NCI-H2227 treated with DMSO at 0.1 percent for 48 hours (cell line): ENCODE measurements around the gene PLA2G3.
A peak's percentile ranks its signal among the peaks of the same experiment; 100 is the strongest.
"Not testable (repeated sequence)": the region's sequence is repeated elsewhere in the genome, so short reads cannot be mapped to it uniquely, and the experiment has no call there.

Source experiments
- DNase-seq: peaks from one replicate; lab custom pipeline; 2025; lab: John Stamatoyannopoulos, UW

Gene PLA2G3, protein sequence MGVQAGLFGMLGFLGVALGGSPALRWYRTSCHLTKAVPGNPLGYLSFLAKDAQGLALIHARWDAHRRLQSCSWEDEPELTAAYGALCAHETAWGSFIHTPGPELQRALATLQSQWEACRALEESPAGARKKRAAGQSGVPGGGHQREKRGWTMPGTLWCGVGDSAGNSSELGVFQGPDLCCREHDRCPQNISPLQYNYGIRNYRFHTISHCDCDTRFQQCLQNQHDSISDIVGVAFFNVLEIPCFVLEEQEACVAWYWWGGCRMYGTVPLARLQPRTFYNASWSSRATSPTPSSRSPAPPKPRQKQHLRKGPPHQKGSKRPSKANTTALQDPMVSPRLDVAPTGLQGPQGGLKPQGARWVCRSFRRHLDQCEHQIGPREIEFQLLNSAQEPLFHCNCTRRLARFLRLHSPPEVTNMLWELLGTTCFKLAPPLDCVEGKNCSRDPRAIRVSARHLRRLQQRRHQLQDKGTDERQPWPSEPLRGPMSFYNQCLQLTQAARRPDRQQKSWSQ

DNA sequence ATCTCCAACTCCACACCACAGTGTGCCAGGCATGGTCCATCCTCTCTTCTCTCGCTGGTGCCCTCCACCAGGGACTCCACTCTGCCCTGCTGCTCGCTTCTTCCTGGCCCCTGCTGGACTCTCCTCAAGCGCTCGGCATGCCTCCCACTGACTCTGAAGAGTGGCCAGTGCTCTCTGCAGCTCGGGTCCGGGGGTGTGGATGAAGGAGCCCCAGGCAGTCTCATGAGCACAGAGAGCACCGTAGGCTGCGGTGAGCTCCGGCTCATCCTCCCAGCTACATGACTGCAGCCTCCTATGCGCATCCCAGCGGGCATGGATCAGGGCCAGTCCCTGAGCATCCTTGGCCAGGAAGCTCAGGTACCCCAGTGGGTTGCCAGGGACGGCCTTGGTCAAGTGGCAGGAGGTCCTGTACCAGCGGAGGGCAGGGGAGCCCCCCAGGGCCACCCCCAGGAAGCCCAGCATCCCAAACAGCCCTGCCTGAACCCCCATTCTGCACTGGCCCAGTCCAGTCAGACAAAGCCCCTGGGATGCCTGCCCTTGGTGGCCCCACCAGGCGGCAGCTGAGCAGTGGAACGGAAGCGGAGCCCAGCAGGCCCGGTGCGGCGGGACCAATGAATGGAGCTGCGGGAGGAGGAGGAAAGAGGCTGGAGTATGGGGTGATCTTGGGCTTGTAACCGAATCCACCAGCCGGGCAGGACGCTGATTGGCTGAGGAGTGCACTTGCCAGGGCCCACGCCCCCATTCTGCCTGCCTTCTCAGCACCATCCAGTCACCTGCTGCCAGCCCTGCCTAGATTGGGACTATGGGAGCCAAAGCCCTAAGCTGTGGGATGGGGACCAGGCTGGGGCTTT is at the start of gene PLA2G3:
Gene PLA2G3 (minus strand): TSS at position 643 of the 851 bp plus-strand sequence. CDS start 154 bp downstream, at position 489.
- no peak for DNase-seq

DNA sequence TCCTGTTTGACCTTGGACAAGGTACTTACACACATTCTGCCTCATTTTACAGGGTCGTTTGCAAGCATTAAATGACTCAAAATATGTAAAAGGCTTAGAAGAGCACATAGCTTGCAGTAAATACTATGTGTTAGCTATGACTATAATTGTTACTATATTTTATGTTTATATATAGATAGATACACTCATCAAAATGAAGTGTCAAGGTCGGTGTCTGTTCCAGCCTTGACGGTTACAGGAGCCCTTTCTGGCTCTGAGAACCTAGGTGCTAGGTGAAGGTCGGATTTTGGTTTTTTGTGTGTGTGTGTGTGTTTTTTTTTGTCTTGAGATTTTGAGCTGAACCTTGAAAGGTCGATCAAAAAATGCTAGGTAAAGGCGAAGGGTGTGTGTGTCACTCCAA is 47.3 kb upstream of the PLA2G3 start:
- DNase-seq, result no peak

DNA sequence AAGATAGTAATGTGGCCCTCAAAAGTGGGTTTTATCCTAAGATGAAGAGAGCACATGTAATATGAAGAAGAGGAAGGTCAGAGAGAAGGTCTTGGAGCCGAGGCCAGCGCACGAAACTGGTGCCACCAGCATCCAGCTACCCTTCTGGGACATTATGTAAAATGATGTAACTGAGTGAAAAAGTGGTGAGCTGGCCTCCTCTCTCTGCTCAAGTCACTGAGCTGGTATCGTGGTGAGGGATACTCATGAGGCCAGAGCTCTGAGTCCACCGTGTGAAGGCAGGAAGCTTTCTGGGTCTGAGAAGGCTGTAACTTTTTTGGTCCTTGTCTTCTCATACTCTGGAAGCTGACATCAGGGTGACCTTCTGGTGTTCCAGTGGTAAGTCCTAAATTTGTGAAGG is 44.7 kb upstream of the PLA2G3 start:
- no peak for DNase-seq

GRCh38 chr22:31184015-31184414 is 43.7 kb upstream of the PLA2G3 start:
- DNase-seq, result no peak

- no peak for DNase-seq
These were observed 39.0 kb upstream of the PLA2G3 start for GRCh38 chr22:31179345-31179744.

GRCh38 chr22:31178859-31179258 is 38.6 kb upstream of the PLA2G3 start:
- no peak for DNase-seq

DNA sequence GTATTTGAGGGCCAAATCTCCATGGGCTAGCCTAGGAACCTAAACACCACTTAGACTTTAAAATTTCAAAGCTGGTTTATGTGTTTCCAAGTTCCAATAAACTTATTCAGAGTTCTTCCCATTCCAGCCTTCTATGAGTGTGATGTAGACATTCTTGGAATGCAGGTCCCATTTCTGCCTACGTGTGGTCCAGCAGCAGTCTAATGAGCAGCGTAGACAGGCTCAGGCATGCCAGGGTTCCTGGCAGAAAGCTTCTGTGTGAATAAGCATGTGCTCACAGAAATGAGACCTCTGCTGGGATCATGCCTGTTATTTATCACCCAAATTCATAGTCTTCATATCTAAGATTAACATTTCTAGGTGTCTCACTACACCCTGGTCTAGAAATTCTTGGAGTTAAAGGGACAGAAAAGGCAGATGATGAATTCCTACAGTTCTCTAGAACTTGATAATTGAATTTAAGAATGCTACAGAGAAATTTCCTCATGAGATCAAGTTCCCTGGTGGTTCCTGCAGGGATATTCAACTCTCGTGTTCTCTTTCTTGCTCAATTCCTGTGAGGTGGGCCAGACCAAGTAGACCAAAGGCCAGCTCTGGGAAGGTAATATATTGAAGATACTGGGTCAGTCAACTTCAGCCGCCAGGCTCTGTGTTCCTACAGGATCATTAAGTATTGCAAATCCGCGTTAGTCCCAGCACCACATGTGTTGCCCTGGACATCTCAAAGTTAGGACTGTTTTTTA is 37.3 kb upstream of the PLA2G3 start:
- no peak for DNase-seq

DNA sequence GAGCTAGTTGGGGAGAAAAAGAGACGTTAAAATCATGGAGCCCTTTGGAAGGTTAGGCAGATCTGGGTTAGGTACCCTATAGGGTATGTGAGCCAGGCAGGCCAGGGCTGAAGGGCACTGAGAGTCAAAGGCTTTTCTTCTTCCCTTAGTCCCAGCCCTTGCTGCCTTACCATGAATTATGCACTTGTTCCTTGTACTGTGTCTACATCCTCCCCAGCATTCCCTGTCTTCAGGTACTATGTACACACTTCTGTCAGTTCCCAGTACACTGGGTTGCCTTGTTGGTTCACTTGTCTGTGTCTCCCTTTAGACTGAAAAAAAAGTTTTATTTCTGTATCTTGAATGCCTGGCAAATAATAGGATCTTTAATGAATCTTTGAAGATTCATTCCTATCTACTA is 36.6 kb upstream of the PLA2G3 start:
- no peak for DNase-seq

- no peak for DNase-seq
These were observed 33.3 kb upstream of the PLA2G3 start for GRCh38 chr22:31173386-31174145.

DNA sequence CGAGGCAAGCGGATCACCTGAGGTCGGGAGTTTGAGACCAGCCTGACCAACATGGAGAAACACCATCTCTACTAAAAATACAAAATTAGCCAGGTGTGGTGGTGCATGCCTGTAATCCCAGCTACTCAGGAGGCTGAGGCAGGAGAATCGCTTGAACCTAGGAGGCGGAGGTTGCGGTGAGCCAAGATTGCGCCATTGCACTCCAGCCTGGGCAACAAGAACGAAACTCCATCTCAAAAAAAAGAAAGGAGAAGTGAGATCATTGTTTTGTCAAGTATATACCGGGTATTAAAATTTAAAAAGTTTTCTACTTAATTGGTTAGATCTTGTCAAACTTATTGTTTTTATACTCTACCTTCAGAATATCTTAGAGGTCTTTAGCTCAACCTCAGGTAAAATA is 31.4 kb upstream of the PLA2G3 start:
- not testable (repeated sequence) for DNase-seq

DNA sequence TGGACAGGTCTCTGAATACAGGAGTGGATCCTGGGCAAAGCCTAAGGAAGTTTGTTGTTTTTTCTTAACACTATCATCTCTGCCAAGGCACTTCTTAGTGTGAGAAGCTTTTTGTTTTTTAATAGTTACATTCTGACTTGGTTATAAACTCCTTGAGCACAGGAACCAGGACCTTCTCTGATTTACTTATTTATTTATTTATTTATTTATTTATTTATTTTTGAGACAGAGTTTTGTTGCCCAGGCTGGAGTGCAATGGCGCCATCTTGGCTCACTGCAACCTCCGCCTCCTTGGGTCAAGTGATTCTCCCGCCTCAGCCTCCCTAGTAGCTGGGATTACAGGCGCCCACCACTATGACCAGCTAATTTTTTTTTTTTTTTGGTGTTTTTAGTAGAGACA is 30.7 kb upstream of the PLA2G3 start:
- DNase-seq, result no peak

- no peak for DNase-seq
These were observed 21.9 kb upstream of the PLA2G3 start for GRCh38 chr22:31162015-31162765.

DNA sequence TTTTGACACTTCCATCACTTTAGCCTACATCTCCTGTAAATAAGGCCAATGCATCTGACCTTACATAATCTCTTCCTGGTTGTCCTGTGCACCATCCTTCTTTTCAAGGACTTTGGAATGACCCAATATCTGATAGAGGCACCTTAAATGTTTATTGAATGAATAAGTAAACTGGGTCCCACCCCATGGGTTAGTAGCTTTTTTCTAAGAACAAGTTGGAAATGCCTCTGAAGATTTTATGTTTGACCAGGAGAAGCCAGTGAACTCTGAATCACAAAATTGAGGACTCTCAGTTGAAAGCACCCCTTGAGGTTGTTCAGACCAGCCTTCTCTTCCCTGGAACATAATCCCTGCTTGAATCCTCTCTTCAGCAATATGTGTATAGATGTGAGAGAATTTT is 21.1 kb upstream of the PLA2G3 start:
- no peak for DNase-seq

DNA sequence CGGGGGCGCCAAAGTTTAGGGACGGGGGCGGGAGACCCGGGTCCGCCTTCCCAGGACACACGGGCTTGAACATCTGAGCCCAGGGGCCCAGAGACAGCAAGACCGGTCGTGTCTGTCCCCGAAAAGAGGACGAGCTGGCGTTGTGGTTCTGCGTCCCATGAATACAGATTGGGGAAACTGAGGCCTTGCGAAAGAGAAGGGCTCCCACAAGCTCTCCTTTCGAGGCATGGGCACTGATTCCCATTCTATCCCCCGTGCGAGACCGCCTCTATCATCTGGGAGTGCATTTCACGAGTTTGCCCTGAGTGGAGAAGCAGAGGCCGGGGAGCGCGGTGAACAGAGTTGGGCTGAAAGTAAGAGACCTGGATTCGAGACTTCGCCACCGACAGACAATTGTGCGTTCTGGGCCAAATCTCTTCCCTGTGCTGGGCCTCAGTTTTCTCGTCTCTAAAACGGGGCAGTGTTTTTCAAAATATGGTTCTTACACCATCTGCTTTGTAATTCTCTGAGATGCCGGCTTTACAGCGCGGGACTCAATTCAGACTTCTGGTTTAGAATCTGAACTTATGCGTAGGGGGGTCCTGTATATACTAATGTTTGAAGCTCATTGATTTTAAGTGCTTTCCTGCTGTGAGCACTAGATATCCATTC is 20.1 kb upstream of the PLA2G3 start:
- DNase-seq, result no peak

- no peak for DNase-seq
These were observed 15.1 kb upstream of the PLA2G3 start for GRCh38 chr22:31155422-31155821.

DNA sequence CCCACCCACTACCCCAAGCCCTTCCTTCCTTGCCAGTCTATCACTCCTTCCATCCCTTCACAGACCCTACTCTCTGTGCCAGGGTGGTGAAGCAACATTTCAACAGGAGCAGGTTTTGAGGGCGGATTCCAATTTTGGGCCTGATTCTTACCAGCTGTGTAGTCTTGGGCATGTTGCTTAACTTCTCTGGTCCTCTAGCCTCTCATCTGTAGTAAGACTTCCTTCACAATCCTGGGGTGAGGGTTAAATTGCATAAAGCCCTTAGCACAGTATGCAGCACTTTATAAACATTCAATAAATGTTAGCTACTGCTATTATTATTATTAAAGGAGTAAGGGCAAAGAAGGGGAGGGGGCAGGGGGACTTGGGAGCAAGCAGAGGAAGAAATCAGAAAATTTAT is 14.7 kb upstream of the PLA2G3 start:
- no peak for DNase-seq

DNA sequence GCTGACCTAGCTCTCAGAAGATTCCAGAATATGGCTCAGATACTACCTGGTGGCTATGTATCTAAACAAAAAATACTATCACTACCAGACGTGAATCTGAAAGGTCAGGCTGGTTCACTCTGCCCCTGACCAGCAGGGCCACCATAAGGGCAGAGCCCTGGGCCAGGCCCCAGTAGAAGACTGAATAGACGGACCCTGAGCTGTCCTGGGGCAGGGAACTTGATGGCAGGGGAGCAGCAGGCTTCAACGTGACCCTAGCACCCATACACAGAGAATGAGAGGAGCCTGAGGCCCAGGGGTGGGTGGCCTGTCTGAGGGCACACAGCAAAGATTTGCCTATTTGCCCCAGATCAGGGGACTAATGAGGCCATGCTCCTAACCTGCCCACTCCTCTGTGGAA is 13.0 kb upstream of the PLA2G3 start:
- DNase-seq, result no peak

DNA sequence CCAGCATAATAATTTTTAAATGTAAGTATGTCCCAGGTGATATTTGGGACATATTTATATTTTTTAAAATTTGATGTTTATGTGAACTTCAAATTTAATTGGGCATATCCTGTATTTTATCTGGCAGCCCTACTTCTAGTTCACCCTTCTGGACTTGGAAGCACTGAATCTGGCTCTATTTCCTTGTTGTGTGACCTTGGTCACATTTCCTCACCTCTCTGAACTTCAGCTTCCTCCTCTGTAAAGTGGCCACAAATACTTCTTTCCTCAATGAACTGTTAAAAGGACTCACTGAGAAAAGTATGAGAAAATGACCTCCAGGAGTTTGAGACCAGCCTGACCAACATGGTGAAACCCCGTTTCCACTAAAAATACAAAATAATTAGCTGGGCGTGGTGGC is 11.6 kb upstream of the PLA2G3 start:
- DNase-seq, result no peak

- DNase-seq, result no peak
These were observed 10.3 kb upstream of the PLA2G3 start for GRCh38 chr22:31150615-31151014.

DNA sequence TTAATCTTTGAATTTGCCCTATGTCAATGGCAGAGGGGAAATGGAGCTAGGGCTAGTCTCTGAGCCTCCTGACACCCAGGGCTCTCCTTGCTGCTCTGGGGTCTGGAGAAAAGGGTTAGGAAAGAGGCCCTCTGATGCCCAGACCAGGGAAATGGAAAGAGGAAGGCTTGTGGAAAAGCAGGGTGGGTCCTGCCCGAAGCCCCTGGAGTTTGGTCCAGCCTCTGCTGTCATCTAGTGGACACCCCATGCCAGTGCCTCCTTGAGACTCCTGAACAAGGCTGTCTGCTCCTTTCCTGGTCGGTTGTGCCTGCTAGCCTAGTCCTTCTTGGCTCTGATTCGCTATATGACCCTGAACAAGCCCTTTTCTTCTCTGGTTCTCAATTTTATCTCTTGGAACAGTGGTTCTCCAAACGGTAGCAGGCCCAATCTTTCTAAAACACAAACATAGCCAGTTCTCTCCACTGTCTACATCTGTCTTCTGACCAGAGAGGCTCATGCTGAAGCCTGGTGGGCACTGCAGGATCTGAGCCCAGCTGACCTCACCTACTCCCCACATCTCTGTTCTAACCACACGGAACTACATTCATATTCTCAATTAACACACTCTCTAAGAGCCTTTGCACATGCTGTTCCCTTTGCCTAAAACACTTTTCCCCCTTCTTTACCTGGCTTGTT is 8.8 kb upstream of the PLA2G3 start:
- peak; percentile 63 for DNase-seq
